SK-N-SH treated with all-trans-retinoic acid at 6 μM for 48 hours (cell line): ENCODE results near the gene HOXC4.

ENCODE experiments used
- ATAC-seq: fragments of 200-7000 bp; cut with Tn5 transposase; 3 replicates; pipeline ENCODE4 v1.9.1; 2020; ENCODE audit warnings: mild to moderate bottlenecking, moderate library complexity
- ARNTL ChIP-seq: fragments of 450-650 bp; formaldehyde crosslinking; IDR thresholded peaks from 2 replicates; pipeline ENCODE4 v1.5.0; 2020; ENCODE audit warnings: low read depth, mild to moderate bottlenecking, moderate library complexity, borderline replicate concordance
- BACH2 ChIP-seq: fragments of 250-450 bp; sonication (Bioruptor Pico); IDR thresholded peaks from 2 replicates; pipeline ENCODE4 v1.9.0; 2021; ENCODE audit warnings: mild to moderate bottlenecking, borderline replicate concordance
- CREB5 ChIP-seq: fragments of 250-450 bp; sonication (Bioruptor Pico); IDR thresholded peaks from 2 replicates; pipeline ENCODE4 v1.5.1; 2020; ENCODE audit warnings: low read depth, mild to moderate bottlenecking, moderate library complexity
- CSDC2 ChIP-seq: fragments of 250-450 bp; sonication (Bioruptor Pico); IDR thresholded peaks from 2 replicates; pipeline ENCODE4 v1.5.0; 2020; ENCODE audit warnings: mild to moderate bottlenecking, moderate library complexity
- CSRNP3 ChIP-seq: fragments of 250-450 bp; sonication (Bioruptor Pico); IDR thresholded peaks from 2 replicates; pipeline ENCODE4 v1.5.1; 2021; ENCODE audit warnings: mild to moderate bottlenecking, moderate library complexity
- ESRRG ChIP-seq: fragments of 250-450 bp; sonication (Bioruptor Pico); IDR thresholded peaks from 2 replicates; pipeline ENCODE4 v1.6.1; 2021; ENCODE audit warnings: mild to moderate bottlenecking
- GLIS3 ChIP-seq: fragments of 250-450 bp; sonication (Bioruptor Pico); IDR thresholded peaks from 2 replicates; pipeline ENCODE4 v1.5.0; 2020; ENCODE audit warnings: mild to moderate bottlenecking, moderate library complexity
- ISL1 ChIP-seq: fragments of 250-450 bp; sonication (Bioruptor Pico); IDR thresholded peaks from 2 replicates; pipeline ENCODE4 v2.1.2; 2022; ENCODE audit warnings: mild to moderate bottlenecking, moderate library complexity
- PATZ1 ChIP-seq: fragments of 250-450 bp; sonication (Bioruptor Pico); IDR thresholded peaks from 2 replicates; pipeline ENCODE4 v1.8.0; 2020; ENCODE audit warnings: mild to moderate bottlenecking, moderate library complexity, borderline replicate concordance
- POU6F1 ChIP-seq: fragments of 250-450 bp; sonication (Bioruptor Pico); IDR thresholded peaks from 2 replicates; pipeline ENCODE4 v1.8.0; 2021; ENCODE audit warnings: low read depth, mild to moderate bottlenecking, moderate library complexity, borderline replicate concordance
- PPARA ChIP-seq: fragments of 250-450 bp; sonication (Bioruptor Pico); IDR thresholded peaks from 2 replicates; pipeline ENCODE4 v1.5.0; 2020; ENCODE audit warnings: mild to moderate bottlenecking, borderline replicate concordance
- RARB ChIP-seq: fragments of 250-450 bp; sonication (Bioruptor Pico); IDR thresholded peaks from 2 replicates; pipeline ENCODE4 v1.8.0; 2021; ENCODE audit warnings: mild to moderate bottlenecking, moderate library complexity
- SNAI2 ChIP-seq: fragments of 250-450 bp; sonication (Bioruptor Pico); IDR thresholded peaks from 2 replicates; pipeline ENCODE4 v1.5.0; 2020; ENCODE audit warnings: mild to moderate bottlenecking, moderate library complexity
- TCF4 ChIP-seq: fragments of 250-450 bp; sonication (Bioruptor Pico); IDR thresholded peaks from 2 replicates; pipeline ENCODE4 v1.8.0; 2021; ENCODE audit warnings: mild to moderate bottlenecking, moderate library complexity, borderline replicate concordance
- TOX ChIP-seq: fragments of 250-450 bp; sonication (Bioruptor Pico); IDR thresholded peaks from 2 replicates; pipeline ENCODE4 v1.8.0; 2021; ENCODE audit warnings: mild to moderate bottlenecking, moderate library complexity, borderline replicate concordance
- ZFP30 ChIP-seq: fragments of 450-650 bp; formaldehyde crosslinking; IDR thresholded peaks from 2 replicates; pipeline ENCODE4 v1.5.0; 2022; ENCODE audit warnings: mild to moderate bottlenecking, moderate library complexity
- ZNF70 ChIP-seq: fragments of 450-650 bp; formaldehyde crosslinking; IDR thresholded peaks from 2 replicates; pipeline ENCODE4 v1.5.0; 2020; ENCODE audit warnings: mild to moderate bottlenecking, moderate library complexity
- ZNF8 ChIP-seq: fragments of 450-650 bp; formaldehyde crosslinking; IDR thresholded peaks from 2 replicates; pipeline ENCODE4 v1.5.0; 2020; ENCODE audit warnings: mild to moderate bottlenecking, moderate library complexity

The HOXC4 gene

GRCh38 chr12:54005853-54006558 is 47.6 kb upstream of the HOXC4 start:
- peak; percentile 88 for ATAC-seq
- no peak for TF ChIP-seq CSDC2 (CRISPR knock-in tag)
- TF ChIP-seq RARB: no peak
- TF ChIP-seq TOX: no peak
- no peak for TF ChIP-seq BACH2
- no peak for TF ChIP-seq POU6F1
- no peak for TF ChIP-seq CSRNP3 (CRISPR knock-in tag)
- no peak for TF ChIP-seq ISL1 (CRISPR knock-in tag)
- TF ChIP-seq ARNTL (CRISPR knock-in tag): no peak
- TF ChIP-seq ESRRG: no peak
- TF ChIP-seq ZFP30 (CRISPR knock-in tag): no peak
- no peak for TF ChIP-seq ZNF8 (CRISPR knock-in tag)
- TF ChIP-seq PPARA (CRISPR knock-in tag): no peak
- no peak for TF ChIP-seq PATZ1 (CRISPR knock-in tag)
- TF ChIP-seq SNAI2 (CRISPR knock-in tag): no peak
- TF ChIP-seq TCF4 (CRISPR knock-in tag): no peak
- no peak for TF ChIP-seq GLIS3
- no peak for TF ChIP-seq ZNF70 (CRISPR knock-in tag)
- TF ChIP-seq CREB5: no peak
- TF ChIP-seq, all 23 proteins: peak for 0

GRCh38 chr12:54006559-54007220 is 46.9 kb upstream of the HOXC4 start:
- ATAC-seq: no peak
- no peak for TF ChIP-seq CREB5
- no peak for TF ChIP-seq TCF4 (CRISPR knock-in tag)
- TF ChIP-seq POU6F1: no peak
- TF ChIP-seq ESRRG: no peak

GRCh38 chr12:54007538-54008259 is 45.9 kb upstream of the HOXC4 start:
- TF ChIP-seq POU6F1 (no peak), ISL1 (CRISPR knock-in tag) (no peak)

More at GRCh38 chr12:54007538-54008259, 45.9 kb upstream of the HOXC4 start:
- no peak for ATAC-seq
